GM12864 (cell line): ENCODE data around the gene GORASP2.

Experiments used
- DNase-seq: peaks from one replicate; pipeline ENCODE4 v3.0.0-alpha.2; 2011; ENCODE audit warnings: low read depth
- H3K4me3 ChIP-seq: 2 replicates; pipeline ENCODE4 v1.5.1; 2011; ENCODE audit warnings: mild to moderate bottlenecking, low read depth, low read length, control low read depth
- TF ChIP-seq, protein P1 (sequence below): IDR thresholded peaks from 2 replicates; pipeline ENCODE4 v1.5.1; 2011; ENCODE audit warnings: low read depth, mild to moderate bottlenecking, moderate library complexity, low read length, control low read depth, inconsistent platforms; ENCODE audit errors: missing control alignments

The GORASP2 gene

DNA sequence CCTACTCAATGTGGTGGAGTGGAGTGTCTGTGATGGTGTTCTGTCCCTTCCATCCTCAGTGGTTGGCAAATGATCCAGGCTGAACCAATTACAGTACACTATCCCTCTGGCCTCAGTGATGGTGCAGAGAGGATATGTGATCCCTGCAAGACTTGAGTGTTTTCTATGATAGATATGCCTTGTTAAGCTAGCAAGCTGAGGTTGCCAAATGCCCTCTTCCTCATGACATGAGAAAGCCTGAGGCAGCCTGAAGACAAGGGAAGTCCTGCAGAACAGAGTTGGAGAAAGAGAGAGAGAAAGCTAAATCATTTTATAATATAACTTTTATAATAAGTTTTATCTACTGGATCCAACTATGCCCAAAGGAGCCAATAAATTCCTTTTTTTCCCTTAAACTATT lies 41.6 kb upstream of the GORASP2 start:
- TF ChIP-seq, protein P1, sequence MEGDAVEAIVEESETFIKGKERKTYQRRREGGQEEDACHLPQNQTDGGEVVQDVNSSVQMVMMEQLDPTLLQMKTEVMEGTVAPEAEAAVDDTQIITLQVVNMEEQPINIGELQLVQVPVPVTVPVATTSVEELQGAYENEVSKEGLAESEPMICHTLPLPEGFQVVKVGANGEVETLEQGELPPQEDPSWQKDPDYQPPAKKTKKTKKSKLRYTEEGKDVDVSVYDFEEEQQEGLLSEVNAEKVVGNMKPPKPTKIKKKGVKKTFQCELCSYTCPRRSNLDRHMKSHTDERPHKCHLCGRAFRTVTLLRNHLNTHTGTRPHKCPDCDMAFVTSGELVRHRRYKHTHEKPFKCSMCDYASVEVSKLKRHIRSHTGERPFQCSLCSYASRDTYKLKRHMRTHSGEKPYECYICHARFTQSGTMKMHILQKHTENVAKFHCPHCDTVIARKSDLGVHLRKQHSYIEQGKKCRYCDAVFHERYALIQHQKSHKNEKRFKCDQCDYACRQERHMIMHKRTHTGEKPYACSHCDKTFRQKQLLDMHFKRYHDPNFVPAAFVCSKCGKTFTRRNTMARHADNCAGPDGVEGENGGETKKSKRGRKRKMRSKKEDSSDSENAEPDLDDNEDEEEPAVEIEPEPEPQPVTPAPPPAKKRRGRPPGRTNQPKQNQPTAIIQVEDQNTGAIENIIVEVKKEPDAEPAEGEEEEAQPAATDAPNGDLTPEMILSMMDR: no peak
- H3K4me3 ChIP-seq: no peak overlapping the region
- DNase-seq: no peak

DNA sequence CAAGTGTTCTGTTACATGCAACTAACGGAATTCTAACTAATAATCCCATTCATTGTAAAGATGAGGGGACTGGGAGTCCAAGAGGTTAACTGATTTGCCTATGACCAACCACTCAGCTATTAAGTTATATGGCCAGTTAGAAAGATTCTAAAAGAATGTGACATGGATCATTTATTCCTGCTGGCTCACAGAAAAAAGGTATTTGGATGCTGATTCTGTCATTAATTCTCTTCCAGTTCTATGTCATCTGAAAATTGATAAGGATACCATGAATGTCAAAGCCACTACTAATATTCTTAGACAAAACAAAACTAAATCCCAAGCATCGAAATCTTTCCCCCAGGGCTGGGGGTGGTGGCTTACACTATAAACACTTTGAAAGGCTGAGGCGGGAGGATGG lies 41.2 kb upstream of the GORASP2 start:
- no peak for DNase-seq
- TF ChIP-seq, protein P1: no peak
- no peak overlapping the region for H3K4me3 ChIP-seq

DNA sequence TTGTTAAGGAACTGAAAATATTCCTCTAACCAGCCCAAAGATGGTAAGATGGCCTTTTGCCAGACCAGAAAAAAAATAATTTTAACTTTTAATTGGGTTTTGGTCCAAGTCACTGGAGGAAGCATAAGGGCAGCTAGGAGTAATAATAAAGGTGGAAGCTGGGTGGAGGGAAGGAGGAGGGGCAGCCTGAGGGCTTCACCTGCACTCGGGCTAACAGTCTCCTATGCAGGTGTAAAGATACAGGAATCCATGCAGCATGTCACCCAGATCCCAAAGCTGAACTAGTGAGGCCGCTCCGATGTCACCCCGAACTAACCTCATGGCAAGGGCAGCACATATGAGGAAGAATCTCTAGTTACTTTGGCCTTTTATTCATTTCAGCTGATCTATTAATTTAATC lies 37.2 kb upstream of the GORASP2 start:
- DNase-seq: no peak
- no peak overlapping the region for H3K4me3 ChIP-seq
- TF ChIP-seq, protein P1: no peak

DNA sequence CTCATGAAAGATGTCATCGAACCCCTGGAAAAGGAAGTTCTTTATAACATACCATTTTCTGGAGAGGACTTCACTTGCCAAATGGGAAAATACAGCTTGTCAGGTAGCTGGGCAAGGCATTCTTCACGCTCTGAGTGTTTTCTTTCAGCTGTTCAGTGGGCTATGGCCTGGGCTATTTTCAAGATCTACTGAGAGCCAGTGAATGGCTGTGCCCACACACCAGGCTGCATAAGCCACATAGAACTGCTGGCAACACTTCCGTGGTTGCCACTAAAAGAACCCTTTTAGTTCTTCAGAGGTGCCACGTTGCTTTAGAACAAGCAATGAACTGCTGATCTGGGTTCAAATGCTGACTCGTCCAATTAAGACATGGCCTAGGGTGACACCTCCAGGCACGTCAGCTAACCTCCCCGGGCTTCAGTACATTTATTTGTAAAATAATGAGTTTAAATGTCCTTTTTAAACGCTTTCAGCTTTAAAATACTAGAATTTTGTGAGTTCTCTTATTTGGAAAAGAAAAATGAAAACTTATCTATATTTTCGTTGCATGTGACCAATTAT lies 36.6 kb upstream of the GORASP2 start:
- no peak overlapping the region for H3K4me3 ChIP-seq
- TF ChIP-seq, protein P1: no peak
- no peak for DNase-seq

DNA sequence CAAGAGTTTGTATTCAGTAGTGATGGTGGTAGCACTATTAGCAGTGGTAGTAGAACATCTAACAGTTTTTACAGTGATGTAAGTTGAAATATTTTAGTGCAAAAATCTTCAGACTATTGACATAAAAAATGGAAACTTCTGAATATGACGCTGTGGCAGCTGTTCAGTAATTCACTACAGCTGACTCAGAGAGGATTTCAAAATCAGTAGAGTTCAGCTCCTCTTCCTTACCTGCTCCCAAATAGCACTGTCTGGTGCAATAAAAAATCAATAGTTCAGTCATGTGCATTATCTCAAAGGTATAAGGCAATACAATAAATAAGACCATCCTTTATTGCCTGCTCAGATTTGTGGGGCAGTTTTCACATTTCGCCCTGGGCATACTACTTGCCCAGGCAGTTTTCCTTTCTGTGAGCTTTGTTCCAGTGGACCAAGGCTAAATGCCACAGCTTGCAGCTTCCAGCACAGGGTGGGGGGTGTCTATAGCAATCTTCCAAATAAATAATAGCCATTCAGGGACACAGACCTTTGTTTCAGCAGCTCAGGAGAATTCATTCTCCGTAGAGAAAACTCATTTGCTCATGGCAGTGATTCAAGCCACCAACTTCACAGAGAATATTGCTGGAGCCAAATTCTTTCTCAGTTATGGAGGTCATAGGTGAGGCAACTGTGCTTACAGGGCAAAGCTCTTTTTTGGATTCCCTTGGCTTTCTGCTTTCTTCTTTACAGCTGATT lies 33.9 kb upstream of the GORASP2 start:
- DNase-seq: no peak
- H3K4me3 ChIP-seq: no peak overlapping the region
- TF ChIP-seq, protein P1: no peak

DNA sequence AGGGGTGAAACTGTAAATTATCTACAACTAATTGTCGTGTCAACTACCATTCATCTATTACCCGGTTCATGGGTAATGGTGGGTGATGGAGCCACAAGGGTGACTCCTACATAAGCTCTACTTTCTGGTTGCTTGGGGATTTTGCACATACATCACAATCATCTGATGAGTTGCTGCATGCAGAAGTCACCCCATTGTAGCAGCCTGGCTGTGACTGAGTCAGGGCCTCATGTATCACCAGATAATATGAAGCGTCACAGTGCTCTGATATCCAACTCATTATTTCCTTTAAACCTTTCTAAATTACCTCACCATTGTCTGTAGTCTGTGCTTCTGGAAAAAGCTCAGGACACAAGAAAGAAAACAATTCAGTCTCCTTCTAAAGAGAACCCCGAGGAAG lies 32.4 kb upstream of the GORASP2 start:
- TF ChIP-seq, protein P1: no peak
- DNase-seq: no peak
- no peak overlapping the region for H3K4me3 ChIP-seq

DNA sequence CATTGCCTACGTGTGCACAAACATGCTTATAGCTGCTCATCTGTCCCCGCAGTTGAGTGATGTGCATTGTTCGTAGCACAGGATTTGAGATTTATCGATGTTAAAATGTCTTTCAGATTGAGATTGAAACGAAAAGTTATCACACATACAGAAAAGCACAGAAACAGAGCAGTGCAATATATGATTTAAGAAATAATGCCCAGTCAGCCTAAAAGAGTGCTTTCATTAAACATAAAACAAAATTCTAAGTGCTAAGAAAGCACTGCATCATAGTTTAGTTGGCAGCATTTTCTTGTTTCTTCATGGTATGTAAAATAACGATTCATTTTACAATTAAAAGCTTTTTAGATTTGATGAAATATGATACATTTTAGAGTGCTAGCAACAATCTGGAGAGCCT lies 31.9 kb upstream of the GORASP2 start:
- no peak overlapping the region for H3K4me3 ChIP-seq
- TF ChIP-seq, protein P1: no peak
- no peak for DNase-seq
